H1 (cell line): ENCODE data around the gene PALM3. TPM values are rescaled to one million over a fixed set of nuclear protein-coding genes. Genes with fewer than 3 reads are reported as not detected.
"Not testable (repeated sequence)": the region's sequence is repeated elsewhere in the genome, so short reads cannot be mapped to it uniquely, and the experiment has no call there.

Experiments
- CTCF ChIA-PET: fragments of 300-600 bp; sonication (Branson Sonifier 250); formaldehyde crosslinking; loops from one replicate; lab custom pipeline; 2021; ENCODE audit not compliant: partially characterized antibody; lab: Charles Lee
- POLR2A ChIA-PET: fragments of 300-600 bp; sonication (Branson Sonifier 250); formaldehyde crosslinking; loops from one replicate; lab custom pipeline; 2021; ENCODE audit warnings: inconsistent platforms; ENCODE audit not compliant: partially characterized antibody; lab: Charles Lee
- DNase-seq, 2 experiments: peaks; one replicate each; pipeline versions ENCODE4 v3.0.0 to v3.0.0-alpha.2; 2010 to 2022; ENCODE audit warnings: low spot score in 2 of 2, low read depth in 1 of 2, mixed read lengths in 1 of 2
- FAIRE-seq: peaks from 2 replicates; lab custom pipeline; 2011; peaks lifted over from hg19 to GRCh38; lab: Jason Lieb, UNC
- H2AFZ ChIP-seq: 2 replicates; pipeline ENCODE4 v1.8.1; 2012; ENCODE audit warnings: low read length, inconsistent platforms
- H2AK5ac ChIP-seq: 2 replicates; pipeline ENCODE4 v1.6.1; 2013; ENCODE audit warnings: low read depth, low read length
- H2BK120ac ChIP-seq: replicated peaks from 2 replicates; pipeline ENCODE3; 2013; ENCODE audit warnings: low read depth, low read length, inconsistent platforms
- H2BK12ac ChIP-seq: 2 replicates; pipeline ENCODE4 v1.6.1; 2013; ENCODE audit warnings: low read depth, low read length
- H2BK15ac ChIP-seq: 2 replicates; pipeline ENCODE4 v1.6.1; 2013; ENCODE audit warnings: low read length
- H2BK20ac ChIP-seq: 2 replicates; pipeline ENCODE4 v1.6.1; 2013; ENCODE audit warnings: low read length
- H2BK5ac ChIP-seq: 2 replicates; pipeline ENCODE4 v1.6.1; 2013; ENCODE audit warnings: low read depth, low read length
- H3K14ac ChIP-seq: 2 replicates; pipeline ENCODE4 v1.6.1; 2013; ENCODE audit warnings: inconsistent platforms; ENCODE audit not compliant: insufficient read length
- H3K18ac ChIP-seq: 2 replicates; pipeline ENCODE4 v1.6.1; 2013; ENCODE audit warnings: low read length; ENCODE audit errors: extremely low read depth
- H3K23ac ChIP-seq: 2 replicates; pipeline ENCODE4 v1.6.1; 2013; ENCODE audit warnings: inconsistent platforms; ENCODE audit not compliant: insufficient read length
- H3K23me2 ChIP-seq: 2 replicates; pipeline ENCODE4 v1.6.1; 2013; ENCODE audit warnings: low read depth, low read length
- H3K27ac ChIP-seq: 2 replicates; pipeline ENCODE4 v1.6.1; 2011; ENCODE audit warnings: low read depth, low read length, inconsistent platforms
- H3K27me3 ChIP-seq, 4 experiments: replicated peaks in 1 of 4; 1 replicate in 1 of 4; 2 replicates in 3 of 4; pipeline versions ENCODE4 v1.6.1 to v1.8.1; 2011 to 2013; ENCODE audit warnings: low read length in 3 of 4, mild to moderate bottlenecking in 3 of 4, inconsistent platforms in 2 of 4, mixed read lengths in 2 of 4, moderate library complexity in 1 of 4; ENCODE audit not compliant: control insufficient read depth in 3 of 4, insufficient read depth in 3 of 4; ENCODE audit errors: extremely low read depth in 1 of 4
- H3K36me3 ChIP-seq, 4 experiments: 2 replicates each; pipeline versions ENCODE4 v1.6.1 to v1.8.1; 2011 to 2013; ENCODE audit warnings: mild to moderate bottlenecking in 4 of 4, low read length in 3 of 4, moderate library complexity in 2 of 4, control low read depth in 1 of 4, inconsistent platforms in 1 of 4; ENCODE audit not compliant: insufficient read depth in 4 of 4, control insufficient read depth in 2 of 4
- H3K4ac ChIP-seq: replicated peaks from 2 replicates; pipeline ENCODE3; 2013; ENCODE audit warnings: low read length, low read depth, mixed read lengths, inconsistent platforms; ENCODE audit not compliant: insufficient read length
- H3K4me1 ChIP-seq, 4 experiments: replicated peaks in 1 of 4; 1 replicate in 1 of 4; 2 replicates in 3 of 4; pipeline versions ENCODE4 v1.6.1 to v1.8.1; 2011 to 2013; ENCODE audit warnings: low read length in 3 of 4, inconsistent platforms in 2 of 4, mixed read lengths in 1 of 4; ENCODE audit not compliant: insufficient read depth in 4 of 4, control insufficient read depth in 3 of 4
- H3K4me2 ChIP-seq, 2 experiments: 2 replicates each; pipeline versions ENCODE4 v1.6.1 to v1.8.1; 2011 to 2013; ENCODE audit warnings: low read depth in 2 of 2, low read length in 2 of 2, control low read depth in 1 of 2, inconsistent platforms in 1 of 2, mild to moderate bottlenecking in 1 of 2; ENCODE audit not compliant: insufficient read depth in 1 of 2
- H3K4me3 ChIP-seq, 4 experiments: fragments of 200-600, 300-600 bp in 1 of 4; sonication (generic), shearing (Covaris generic), sonication (Bioruptor Twin) in 1 of 4; 2 replicates each; pipeline versions ENCODE4 v1.5.1 to v1.8.1; 2011 to 2016; ENCODE audit warnings: low read length in 4 of 4, low read depth in 3 of 4, control low read depth in 2 of 4, inconsistent platforms in 2 of 4, mild to moderate bottlenecking in 2 of 4, mixed read lengths in 1 of 4, moderate library complexity in 1 of 4; ENCODE audit not compliant: insufficient read depth in 2 of 4; ENCODE audit errors: extremely low read depth in 1 of 4
- H3K56ac ChIP-seq: replicated peaks from 2 replicates; pipeline ENCODE3; 2013; ENCODE audit warnings: low read depth, mild to moderate bottlenecking, mixed read lengths, low read length, inconsistent platforms; ENCODE audit not compliant: insufficient read length
- H3K79me1 ChIP-seq: 2 replicates; pipeline ENCODE4 v1.6.1; 2013; ENCODE audit warnings: low read depth, low read length, control low read depth
- H3K79me2 ChIP-seq, 2 experiments: 2 replicates each; pipeline versions ENCODE4 v1.6.1 to v1.8.1; 2012 to 2013; ENCODE audit warnings: low read length in 2 of 2, mild to moderate bottlenecking in 2 of 2, inconsistent platforms in 1 of 2; ENCODE audit not compliant: insufficient read depth in 2 of 2, control insufficient read depth in 1 of 2
- H3K9ac ChIP-seq, 4 experiments: replicated peaks in 1 of 4; 1 replicate in 1 of 4; 2 replicates in 3 of 4; pipeline versions ENCODE4 v1.6.1 to v1.8.1; 2011 to 2013; ENCODE audit warnings: low read depth in 3 of 4, low read length in 3 of 4, control low read depth in 2 of 4, mild to moderate bottlenecking in 2 of 4, moderate library complexity in 2 of 4, inconsistent platforms in 1 of 4; ENCODE audit errors: extremely low read depth in 1 of 4
- H3K9me3 ChIP-seq, 2 experiments: 2 replicates each; pipeline versions ENCODE4 v1.6.1 to v1.8.1; 2012 to 2013; ENCODE audit warnings: mild to moderate bottlenecking in 2 of 2, moderate library complexity in 2 of 2, control low read depth in 1 of 2, inconsistent platforms in 1 of 2, low read depth in 1 of 2, low read length in 1 of 2, mixed read lengths in 1 of 2; ENCODE audit not compliant: insufficient read depth in 2 of 2
- H4K20me1 ChIP-seq, 2 experiments: replicated peaks in 1 of 2; 2 replicates each; pipeline versions ENCODE3 to v1.8.1; 2011 to 2013; ENCODE audit warnings: inconsistent platforms in 2 of 2, low read length in 2 of 2, mild to moderate bottlenecking in 1 of 2; ENCODE audit not compliant: insufficient read depth in 2 of 2, control insufficient read depth in 1 of 2
- H4K5ac ChIP-seq: 2 replicates; pipeline ENCODE4 v1.6.1; 2013; ENCODE audit warnings: low read length, low read depth, mixed read lengths, inconsistent platforms; ENCODE audit not compliant: insufficient read length
- H4K8ac ChIP-seq: 2 replicates; pipeline ENCODE4 v1.8.0; 2013; ENCODE audit warnings: mild to moderate bottlenecking, moderate library complexity, low read length, inconsistent platforms; ENCODE audit not compliant: insufficient read depth; ENCODE audit errors: extremely low read depth
- H4K91ac ChIP-seq: replicated peaks from 2 replicates; pipeline ENCODE3; 2013; ENCODE audit warnings: low read length, mixed read lengths, inconsistent platforms; ENCODE audit not compliant: insufficient read length
- WGBS, 2 experiments: shearing (Covaris generic) in 1 of 2; methylation state at CpG; one replicate each; pipeline versions ENCODE4 v1.1.6 to v1.1.7; 2013 to 2015; ENCODE audit warnings: low lambda C conversion rate in 2 of 2, mixed read lengths in 2 of 2, inconsistent platforms in 1 of 2, low coverage in 1 of 2, missing lambda C conversion rate in 1 of 2; ENCODE audit not compliant: insufficient replicate concordance in 2 of 2, insufficient coverage in 1 of 2, insufficient read length in 1 of 2; ENCODE audit errors: extremely low coverage in 1 of 2, missing lambda C conversion rate in 1 of 2; 5-methylcytosine and 5-hydroxymethylcytosine counted together
- polyA plus RNA-seq, 7 experiments: library from polyadenylated mRNA; depleted of rRNA in 3 of 7; stranded (reverse) in 5 of 7; unstranded in 2 of 7; fragments of >200 nt in 5 of 7; fragments of 200-250 nt in 2 of 7; gene quantifications; 1 replicate in 5 of 7; 2 replicates in 1 of 7; 4 replicates in 1 of 7; pipeline versions ENCODE4 v1.2.1 to v1.2.3, GENCODE V29; 2011 to 2013; ENCODE audit warnings: missing spikeins in 2 of 7, mixed read lengths in 2 of 7
- total RNA-seq: library from RNA; stranded (reverse); fragmentation: NEBNext Ultra II Directional; extraction: Animal tissue kit (Norgen Biotek cat#: 25700); gene quantifications from 2 replicates; pipeline ENCODE4 v1.2.1, GENCODE V29; 2021

Gene PALM3
- total and polyA plus RNA-seq, 2 of the 8 experiments (the other 6 are each of a cell fraction or from before 2014, with no cell fraction given) = 5.8 to 31.3 TPM

GRCh38 chr19:14026652-14027192, 35.2 kb downstream of the PALM3 start:
- H2BK20ac ChIP-seq, H2BK12ac ChIP-seq, FAIRE-seq, H2AFZ ChIP-seq, H3K9ac ChIP-seq, H3K36me3 ChIP-seq, H3K23me2 ChIP-seq, H3K79me1 ChIP-seq, H3K18ac ChIP-seq, H3K56ac ChIP-seq, H3K79me2 ChIP-seq, H2BK15ac ChIP-seq, H3K27ac ChIP-seq, H4K20me1 ChIP-seq, DNase-seq, H3K4me1 ChIP-seq, H4K91ac ChIP-seq, H3K23ac ChIP-seq, H2AK5ac ChIP-seq, H4K5ac ChIP-seq, H3K4me3 ChIP-seq, H3K4me2 ChIP-seq, H2BK120ac ChIP-seq, H3K9me3 ChIP-seq, H3K14ac ChIP-seq, H4K8ac ChIP-seq, H2BK5ac ChIP-seq, H3K4ac ChIP-seq: not testable (repeated sequence)
- POLR2A ChIA-PET = interaction anchor here (0.6 to 1.0 kb wide), 2 partner anchors 59 to 102 kb away, joined by 3 to 5 read pairs; no protein-coding TSS in a partner anchor
- peaks cover 0 to 12% (median 9%) of the 10 kb centered on the region in 4 experiments; a peak in 5 of 7 replicates for H3K27me3 ChIP-seq
- CTCF ChIA-PET = interaction anchor here (0.6 to 2.8 kb wide), 12 partner anchors 8 to 940 kb away, joined by 3 to 8 read pairs (median 3); no protein-coding TSS in a partner anchor
- 85% methylated on average over 5 of the region's 5 CpGs; no CpG with 5 or more reads in 1 of the 2 experiments for WGBS, 2 experiments
